ENCODE measurements around the gene ZNF341. TPM values are rescaled to one million over a fixed set of nuclear protein-coding genes. Genes with fewer than 3 reads are reported as not detected.
A peak's percentile ranks its signal among the peaks of the same experiment; 100 is the strongest.

ZNF341 gene
- total and polyA plus RNA-seq, 9 of the 15 experiments (the other 6 are each of a cell fraction or from before 2014, with no cell fraction given): 0.08 to 2.6 (median 1.0) TPM

DNA sequence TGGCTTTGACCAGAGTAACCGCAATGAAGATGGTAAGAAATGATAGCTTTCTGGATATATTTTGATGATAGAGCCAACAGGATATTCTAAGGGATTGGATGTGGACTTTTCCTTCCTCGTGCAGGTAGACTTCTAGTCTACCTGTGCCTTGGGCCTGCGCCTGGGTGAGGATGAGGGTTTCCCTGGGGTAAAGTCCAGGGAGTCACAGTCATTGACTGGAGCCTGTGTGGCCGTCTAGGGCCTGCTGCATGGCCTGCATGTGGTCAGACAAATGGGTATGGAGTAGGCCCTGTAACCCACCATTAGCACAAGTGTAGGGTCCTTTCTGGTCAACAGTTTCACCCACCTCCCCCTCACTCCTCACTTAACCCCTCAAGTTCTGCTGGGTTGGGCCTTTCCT, 66.6 kb downstream of the ZNF341 start:
- peak; percentile 41; the same call in 1 of the 3 replicates for ATAC-seq
- no peaks in the 10 kb centered on the region for H3K27me3 ChIP-seq (ENCODE audit: control insufficient read depth in 2 of 2, insufficient read depth in 2 of 2, low read length in 2 of 2)
- H3K4me3 ChIP-seq: no peak overlapping the region
- peaks cover 0 to 3% of the 10 kb centered on the region in 2 experiments; a peak in 4 of 5 replicates for H3K4me1 ChIP-seq (replicated peaks in 1 of 2; ENCODE audit: control insufficient read depth in 2 of 2, insufficient read depth in 2 of 2, low read length in 2 of 2)
- WGBS (ENCODE audit: insufficient coverage, low coverage, missing lambda C conversion rate): 38% methylated on average over 4 of the region's 4 CpGs
- ChIA-PET POLR2A (no interaction called here), CTCF (ENCODE audit: low intra/inter-chr PET ratio) (no interaction called here)
- H3K9me1 ChIP-seq (ENCODE audit: control insufficient read depth, insufficient read depth, low read length): no peaks in the 10 kb centered on the region
- DNase-seq (ENCODE audit: extremely low read depth in 1 of 4, low spot score in 3 of 4): no peak
- H3K9me3 ChIP-seq (replicated peaks; ENCODE audit: control insufficient read depth, insufficient read depth, low read depth, low read length): no peaks in the 10 kb centered on the region
- no peak overlapping the region for H3K9ac ChIP-seq (ENCODE audit: insufficient read depth in 1 of 2, low read depth in 2 of 2, low read length in 2 of 2)
- in situ Hi-C loops (cut with MboI): no loop called here
- no peaks in the 10 kb centered on the region for H4K20me1 ChIP-seq (replicated peaks; ENCODE audit: control insufficient read depth, insufficient read depth, low read length)
- TF ChIP-seq, protein P1, sequence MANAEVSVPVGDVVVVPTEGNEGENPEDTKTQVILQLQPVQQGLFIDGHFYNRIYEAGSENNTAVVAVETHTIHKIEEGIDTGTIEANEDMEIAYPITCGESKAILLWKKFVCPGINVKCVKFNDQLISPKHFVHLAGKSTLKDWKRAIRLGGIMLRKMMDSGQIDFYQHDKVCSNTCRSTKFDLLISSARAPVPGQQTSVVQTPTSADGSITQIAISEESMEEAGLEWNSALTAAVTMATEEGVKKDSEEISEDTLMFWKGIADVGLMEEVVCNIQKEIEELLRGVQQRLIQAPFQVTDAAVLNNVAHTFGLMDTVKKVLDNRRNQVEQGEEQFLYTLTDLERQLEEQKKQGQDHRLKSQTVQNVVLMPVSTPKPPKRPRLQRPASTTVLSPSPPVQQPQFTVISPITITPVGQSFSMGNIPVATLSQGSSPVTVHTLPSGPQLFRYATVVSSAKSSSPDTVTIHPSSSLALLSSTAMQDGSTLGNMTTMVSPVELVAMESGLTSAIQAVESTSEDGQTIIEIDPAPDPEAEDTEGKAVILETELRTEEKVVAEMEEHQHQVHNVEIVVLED (CRISPR knock-in tag; IDR thresholded peaks at IDR 0.05): no peak
- no peak overlapping the region for H2AFZ ChIP-seq (ENCODE audit: low read depth, low read length)
- no peak for FAIRE-seq
- no peaks in the 10 kb centered on the region for H3K79me2 ChIP-seq (ENCODE audit: control insufficient read depth, insufficient read depth, low read length)
- H3K4me2 ChIP-seq (ENCODE audit: insufficient read depth, low read length): no peak overlapping the region
- no TSS peak for BruUV-seq (replicated peaks)
- no peak overlapping the region for H3K27ac ChIP-seq (ENCODE audit: extremely low read depth, low read depth, low read length)
- H3K36me3 ChIP-seq (ENCODE audit: control insufficient read depth, insufficient read depth, low read length): no peaks in the 10 kb centered on the region
- intact Hi-C loops (cut with micrococcal nuclease): loop anchor here (10.0 kb wide), 2 partner anchors 126 to 266 kb away; no protein-coding TSS in a partner anchor

DNA sequence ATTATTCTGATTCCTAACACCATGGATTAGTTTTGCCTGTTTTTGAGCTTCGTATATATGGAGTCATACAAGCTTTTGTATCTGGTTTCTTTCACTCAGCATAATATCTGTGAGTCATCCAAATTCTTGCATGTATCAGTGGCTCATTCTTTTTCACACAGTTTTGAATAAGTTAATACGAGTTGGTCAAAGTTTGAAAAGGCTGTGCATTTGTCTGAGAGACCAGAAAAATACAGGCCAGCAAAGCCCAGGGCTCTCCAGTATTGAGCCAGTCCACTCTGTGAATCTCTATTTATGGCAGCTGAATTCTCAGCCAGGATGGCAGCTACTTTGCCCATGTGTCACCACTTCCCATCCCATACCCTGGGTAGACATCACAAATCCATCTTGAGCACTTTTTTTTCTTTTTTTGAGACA, 72.1 kb downstream of the ZNF341 start:
- no peaks in the 10 kb centered on the region for H3K9me1 ChIP-seq (ENCODE audit: control insufficient read depth, insufficient read depth, low read length)
- H3K27ac ChIP-seq (ENCODE audit: extremely low read depth, low read depth, low read length): no peak overlapping the region
- DNase-seq (ENCODE audit: extremely low read depth in 1 of 4, low spot score in 3 of 4) (no peak), ATAC-seq (no peak), FAIRE-seq (peak; percentile 11)
- in situ Hi-C loops (cut with MboI): no loop called here
- H4K20me1 ChIP-seq (replicated peaks; ENCODE audit: control insufficient read depth, insufficient read depth, low read length): no peaks in the 10 kb centered on the region
- no peaks in the 10 kb centered on the region for H3K9me3 ChIP-seq (replicated peaks; ENCODE audit: control insufficient read depth, insufficient read depth, low read depth, low read length)
- 16% methylated on average over 2 of the region's 2 CpGs for WGBS (ENCODE audit: insufficient coverage, low coverage, missing lambda C conversion rate)
- intact Hi-C loops (cut with micrococcal nuclease): no loop called here
- BruUV-seq (replicated peaks): no TSS peak
- H3K9ac ChIP-seq (ENCODE audit: insufficient read depth in 1 of 2, low read depth in 2 of 2, low read length in 2 of 2): no peak overlapping the region
- no peak overlapping the region for H3K4me2 ChIP-seq (ENCODE audit: insufficient read depth, low read length)
- H3K27me3 ChIP-seq (ENCODE audit: control insufficient read depth in 2 of 2, insufficient read depth in 2 of 2, low read length in 2 of 2): no peaks in the 10 kb centered on the region
- POLR2A ChIA-PET: interaction anchor here (0.5 kb wide), 1 partner anchor 143 kb away, joined by 3 read pairs; no protein-coding TSS in a partner anchor
- no peaks in the 10 kb centered on the region for H3K36me3 ChIP-seq (ENCODE audit: control insufficient read depth, insufficient read depth, low read length)
- CTCF ChIA-PET (ENCODE audit: low intra/inter-chr PET ratio): no interaction called here
- no peaks in the 10 kb centered on the region; a peak in 1 of 5 replicates for H3K4me1 ChIP-seq (replicated peaks in 1 of 2; ENCODE audit: control insufficient read depth in 2 of 2, insufficient read depth in 2 of 2, low read length in 2 of 2)
- no peak overlapping the region for H3K4me3 ChIP-seq
- no peak overlapping the region for H2AFZ ChIP-seq (ENCODE audit: low read depth, low read length)
- no peaks in the 10 kb centered on the region for H3K79me2 ChIP-seq (ENCODE audit: control insufficient read depth, insufficient read depth, low read length)
- TF ChIP-seq WHSC1 (IDR thresholded peaks at IDR 0.05; ENCODE audit: low read length) (no peak), KHSRP (IDR thresholded peaks at IDR 0.05) (no peak), NR2C2 (CRISPR knock-in tag; IDR thresholded peaks at IDR 0.05) (no peak), NR2C2 (tag; IDR thresholded peaks at IDR 0.05) (no peak), FOXJ2 (tag; IDR thresholded peaks at IDR 0.05) (no peak), JUNB (CRISPR knock-in tag; conservative IDR thresholded peaks at IDR 0.05) (no peak), MAFF (IDR thresholded peaks at IDR 0.05; ENCODE audit: low read length) (no peak), RBM15 (IDR thresholded peaks at IDR 0.05; ENCODE audit: insufficient read depth, low read length) (no peak), ZNF699 (CRISPR knock-in tag; IDR thresholded peaks at IDR 0.05; ENCODE audit: insufficient replicate concordance) (no peak), HDAC1 (IDR thresholded peaks at IDR 0.05) (no peak), ZFP36 (IDR thresholded peaks at IDR 0.05; ENCODE audit: low read depth, low read length, partially characterized antibody) (no peak), SPI1 (IDR thresholded peaks at IDR 0.05; ENCODE audit: borderline replicate concordance, low read depth, low read length) (no peak), ZNF707 (CRISPR knock-in tag; conservative IDR thresholded peaks at IDR 0.05) (no peak), ZNF764 (CRISPR knock-in tag; IDR thresholded peaks at IDR 0.05; ENCODE audit: low read depth) (no peak)
- TF ChIP-seq, protein P2, sequence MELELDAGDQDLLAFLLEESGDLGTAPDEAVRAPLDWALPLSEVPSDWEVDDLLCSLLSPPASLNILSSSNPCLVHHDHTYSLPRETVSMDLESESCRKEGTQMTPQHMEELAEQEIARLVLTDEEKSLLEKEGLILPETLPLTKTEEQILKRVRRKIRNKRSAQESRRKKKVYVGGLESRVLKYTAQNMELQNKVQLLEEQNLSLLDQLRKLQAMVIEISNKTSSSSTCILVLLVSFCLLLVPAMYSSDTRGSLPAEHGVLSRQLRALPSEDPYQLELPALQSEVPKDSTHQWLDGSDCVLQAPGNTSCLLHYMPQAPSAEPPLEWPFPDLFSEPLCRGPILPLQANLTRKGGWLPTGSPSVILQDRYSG (tag; conservative IDR thresholded peaks at IDR 0.05; ENCODE audit: low read depth): no peak

Data from K562 (cell line).